ENCODE measurements around the gene KIF5A.
"Not testable (repeated sequence)": the region's sequence is repeated elsewhere in the genome, so short reads cannot be mapped to it uniquely, and the experiment has no call there.

KIF5A gene

GRCh38 chr12:57549909-57550640, at the start of gene KIF5A:
TSS of gene KIF5A (plus strand) at chr12:57550044. CDS start at chr12:57550272, 228 bp downstream.
- DNase-seq (ENCODE audit: low read depth): no peak

GRCh38 chr12:57500213-57500612, 49.6 kb upstream of the KIF5A start:
- DNase-seq (ENCODE audit: low read depth): no peak

- DNase-seq (ENCODE audit: low read depth): not testable (repeated sequence)
Measured at GRCh38 chr12:57502311-57502969, 47.4 kb upstream of the KIF5A start.

GRCh38 chr12:57506541-57506940, 43.3 kb upstream of the KIF5A start:
- not testable (repeated sequence) for DNase-seq (ENCODE audit: low read depth)

GRCh38 chr12:57507796-57508195, 42.0 kb upstream of the KIF5A start:
- not testable (repeated sequence) for DNase-seq (ENCODE audit: low read depth)

- DNase-seq (ENCODE audit: low read depth): no peak
Measured at GRCh38 chr12:57511161-57511560, 38.7 kb upstream of the KIF5A start.

- DNase-seq (ENCODE audit: low read depth): no peak
Measured at GRCh38 chr12:57511588-57512325, 38.1 kb upstream of the KIF5A start.

GRCh38 chr12:57512665-57513064, 37.2 kb upstream of the KIF5A start:
- DNase-seq (ENCODE audit: low read depth): no peak

- no peak for DNase-seq (ENCODE audit: low read depth)
Measured at GRCh38 chr12:57513266-57513665, 36.6 kb upstream of the KIF5A start.

GRCh38 chr12:57513677-57514076, 36.2 kb upstream of the KIF5A start:
- DNase-seq (ENCODE audit: low read depth): not testable (repeated sequence)

GRCh38 chr12:57514246-57514645, 35.6 kb upstream of the KIF5A start:
- DNase-seq (ENCODE audit: low read depth): not testable (repeated sequence)

GRCh38 chr12:57514720-57515407, 35.0 kb upstream of the KIF5A start:
- no peak for DNase-seq (ENCODE audit: low read depth)

- DNase-seq (ENCODE audit: low read depth): no peak
Measured at GRCh38 chr12:57515408-57515933, 34.4 kb upstream of the KIF5A start.

- DNase-seq (ENCODE audit: low read depth): no peak
Measured at GRCh38 chr12:57515934-57516541, 33.8 kb upstream of the KIF5A start.

GRCh38 chr12:57516617-57517153, 33.2 kb upstream of the KIF5A start:
- DNase-seq (ENCODE audit: low read depth): no peak

- DNase-seq (ENCODE audit: low read depth): peak; percentile 21
Measured at GRCh38 chr12:57517187-57517586, 32.7 kb upstream of the KIF5A start.

- not testable (repeated sequence) for DNase-seq (ENCODE audit: low read depth)
Measured at GRCh38 chr12:57517718-57518117, 32.1 kb upstream of the KIF5A start.

- no peak for DNase-seq (ENCODE audit: low read depth)
Measured at GRCh38 chr12:57518176-57518919, 31.5 kb upstream of the KIF5A start.

- DNase-seq (ENCODE audit: low read depth): peak; percentile 57
Measured at GRCh38 chr12:57518920-57519795, 30.7 kb upstream of the KIF5A start.

GRCh38 chr12:57519796-57520052, 30.1 kb upstream of the KIF5A start:
- DNase-seq (ENCODE audit: low read depth): no peak

Measured in iris pigment epithelial cell (primary cell).